Sigmoid colon (tissue), 7 donors: Measurements from ENCODE around the gene DCST1. TPM values are rescaled to one million over a fixed set of nuclear protein-coding genes. Genes with fewer than 3 reads are reported as not detected.
A peak's percentile ranks its signal among the peaks of the same experiment; 100 is the strongest.
"Not testable (repeated sequence)": the region's sequence is repeated elsewhere in the genome, so short reads cannot be mapped to it uniquely, and the experiment has no call there.

Source experiments
- DNase-seq: peaks from one replicate; pipeline ENCODE4 v3.0.0-alpha.2; 2019
- H3K27ac ChIP-seq, 4 donors: fragments of 200-600 bp; sonication (generic); one replicate each; pipeline ENCODE4 v1.5.1; 2016 to 2019; ENCODE audit warnings: mild to moderate bottlenecking in 1 of 4
- H3K27me3 ChIP-seq, 3 donors: fragments of 200-600 bp; sonication (generic); one replicate each; pipeline ENCODE4 v1.5.1; 2019; ENCODE audit warnings: mild to moderate bottlenecking in 1 of 3
- H3K36me3 ChIP-seq, 4 donors: fragments of 200-600 bp; sonication (generic); one replicate each; pipeline ENCODE4 v1.5.1; 2016 to 2019
- H3K4me1 ChIP-seq, 4 donors: fragments of 200-600 bp; sonication (generic); one replicate each; pipeline ENCODE4 v1.5.1; 2017 to 2019
- H3K4me3 ChIP-seq, 4 donors: fragments of 200-600 bp; sonication (generic); one replicate each; pipeline ENCODE4 v1.5.1; 2017 to 2019; ENCODE audit warnings: mild to moderate bottlenecking in 2 of 4, moderate library complexity in 1 of 4
- H3K9me3 ChIP-seq, 4 donors: fragments of 200-600 bp in 3 of 4; sonication (generic) in 3 of 4; one replicate each; pipeline versions ENCODE4 v1.5.1 to v1.6.1; 2013 to 2019
- EP300 ChIP-seq, 4 donors: sonication (generic); formaldehyde crosslinking; IDR thresholded peaks; one replicate each; pipeline ENCODE4 v1.6.1; 2017; ENCODE audit warnings: antibody characterized with exemption in 4 of 4
- POLR2A ChIP-seq, 2 donors: fragments of 450-650 bp; IDR thresholded peaks; one replicate each; pipeline ENCODE4 v1.6.1; 2016; ENCODE audit warnings: antibody characterized with exemption in 2 of 2, mild to moderate bottlenecking in 2 of 2, moderate library complexity in 2 of 2
- POLR2AphosphoS5 ChIP-seq, 4 donors: sonication (generic); formaldehyde crosslinking; IDR thresholded peaks; one replicate each; pipeline ENCODE4 v1.6.1; 2017; ENCODE audit warnings: antibody characterized with exemption in 4 of 4
- WGBS, 2 donors: extraction: QIAGEN DNeasy Blood & Tissue Kit; methylation state at CpG; one replicate each; pipeline ENCODE4 v1.1.7; 2013; 5-methylcytosine and 5-hydroxymethylcytosine counted together
- intact Hi-C: fragments of 100-400 bp; cut with DNase I; formaldehyde crosslinking; loops from one replicate; pipeline ENCODE4 v1.15.1; 2023
- polyA plus RNA-seq, 3 donors: library from polyadenylated mRNA; stranded (reverse); fragments of 200-250 nt; gene quantifications; one replicate each; pipeline ENCODE4 v1.2.3, GENCODE V29; 2013
- total RNA-seq, 4 donors: library from RNA; depleted of rRNA; stranded (reverse); fragments of >200 nt; gene quantifications; one replicate each; pipeline ENCODE4 v1.1.0, GENCODE V29; 2016
- TF ChIP-seq, protein P1 (sequence below), 4 experiments: fragments of 450-650 bp in 3 of 4; fragments of 200-600 bp in 1 of 4; IDR thresholded peaks; one replicate each; pipeline ENCODE4 v1.5.1; 2016 to 2019; ENCODE audit warnings: antibody characterized with exemption in 4 of 4, mild to moderate bottlenecking in 3 of 4, moderate library complexity in 2 of 4
- donor health status: healthy with polysubstance abuse.
- donor health status: Bipolar disorder and iron deficiency.
- donor health status: healthy.

Gene DCST1, protein sequence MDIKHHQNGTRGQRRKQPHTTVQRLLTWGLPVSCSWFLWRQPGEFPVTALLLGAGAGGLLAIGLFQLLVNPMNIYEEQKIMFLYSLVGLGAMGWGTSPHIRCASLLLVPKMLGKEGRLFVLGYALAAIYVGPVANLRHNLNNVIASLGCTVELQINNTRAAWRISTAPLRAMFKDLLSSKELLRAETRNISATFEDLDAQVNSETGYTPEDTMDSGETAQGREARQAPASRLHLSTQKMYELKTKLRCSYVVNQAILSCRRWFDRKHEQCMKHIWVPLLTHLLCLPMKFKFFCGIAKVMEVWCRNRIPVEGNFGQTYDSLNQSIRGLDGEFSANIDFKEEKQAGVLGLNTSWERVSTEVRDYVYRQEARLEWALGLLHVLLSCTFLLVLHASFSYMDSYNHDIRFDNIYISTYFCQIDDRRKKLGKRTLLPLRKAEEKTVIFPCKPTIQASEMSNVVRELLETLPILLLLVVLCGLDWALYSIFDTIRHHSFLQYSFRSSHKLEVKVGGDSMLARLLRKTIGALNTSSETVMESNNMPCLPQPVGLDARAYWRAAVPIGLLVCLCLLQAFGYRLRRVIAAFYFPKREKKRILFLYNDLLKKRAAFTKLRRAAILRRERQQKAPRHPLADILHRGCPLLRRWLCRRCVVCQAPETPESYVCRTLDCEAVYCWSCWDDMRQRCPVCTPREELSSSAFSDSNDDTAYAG
- total RNA-seq (under 1 TPM in 1 of 4 donors, not detected in 3; 0.16 TPM), polyA plus RNA-seq (under 1 TPM in 1 of 3 donors, not detected in 2; 0.09 TPM)

DNA sequence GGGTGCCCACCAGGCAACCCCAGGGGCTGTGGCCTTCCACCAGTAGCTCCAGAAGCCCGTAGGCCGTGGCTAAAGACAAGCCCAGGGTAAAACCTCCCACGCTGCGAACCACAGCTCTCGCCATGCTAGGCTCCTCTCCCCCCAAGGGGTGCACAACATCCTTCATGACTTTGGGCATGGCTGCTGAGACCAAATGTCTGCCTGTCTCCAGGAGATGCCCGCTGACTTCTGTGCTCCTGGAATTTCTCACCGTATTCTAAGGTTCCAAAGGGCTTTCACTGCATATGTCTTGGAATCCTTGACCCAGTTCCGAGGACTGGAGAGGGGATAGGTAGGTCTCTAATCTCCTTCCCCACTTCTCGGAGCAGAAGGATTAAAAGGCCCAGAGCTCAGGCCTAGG, at the start of gene DCST1, which contains the start of gene DCST2:
TSS of gene DCST1 (plus strand) at position 301 of the 400 bp plus-strand sequence. CDS start 213 bp downstream, outside the sequence.
TSS of gene DCST2 (minus strand) at position 258 of the 400 bp plus-strand sequence. CDS start at position 178, 80 bp downstream.
- WGBS, 2 donors: 95 to 96% methylated on average over 9 of the region's 9 CpGs
- no peak for DNase-seq
- H3K4me3 ChIP-seq: no peak within 1 kb of the TSS
- H3K27me3 ChIP-seq: no peaks in the 10 kb centered on the region
- TF ChIP-seq POLR2A (IDR thresholded peaks at IDR 0.05) (no peak), EP300 (IDR thresholded peaks at IDR 0.05) (no peak), POLR2AphosphoS5 (IDR thresholded peaks at IDR 0.05) (no peak)
- TF ChIP-seq, protein P1, sequence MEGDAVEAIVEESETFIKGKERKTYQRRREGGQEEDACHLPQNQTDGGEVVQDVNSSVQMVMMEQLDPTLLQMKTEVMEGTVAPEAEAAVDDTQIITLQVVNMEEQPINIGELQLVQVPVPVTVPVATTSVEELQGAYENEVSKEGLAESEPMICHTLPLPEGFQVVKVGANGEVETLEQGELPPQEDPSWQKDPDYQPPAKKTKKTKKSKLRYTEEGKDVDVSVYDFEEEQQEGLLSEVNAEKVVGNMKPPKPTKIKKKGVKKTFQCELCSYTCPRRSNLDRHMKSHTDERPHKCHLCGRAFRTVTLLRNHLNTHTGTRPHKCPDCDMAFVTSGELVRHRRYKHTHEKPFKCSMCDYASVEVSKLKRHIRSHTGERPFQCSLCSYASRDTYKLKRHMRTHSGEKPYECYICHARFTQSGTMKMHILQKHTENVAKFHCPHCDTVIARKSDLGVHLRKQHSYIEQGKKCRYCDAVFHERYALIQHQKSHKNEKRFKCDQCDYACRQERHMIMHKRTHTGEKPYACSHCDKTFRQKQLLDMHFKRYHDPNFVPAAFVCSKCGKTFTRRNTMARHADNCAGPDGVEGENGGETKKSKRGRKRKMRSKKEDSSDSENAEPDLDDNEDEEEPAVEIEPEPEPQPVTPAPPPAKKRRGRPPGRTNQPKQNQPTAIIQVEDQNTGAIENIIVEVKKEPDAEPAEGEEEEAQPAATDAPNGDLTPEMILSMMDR (IDR thresholded peaks at IDR 0.05): no peak
- H3K27ac ChIP-seq: no peak within 1 kb of the TSS
- no peaks in the 10 kb centered on the region for H3K9me3 ChIP-seq
- peaks cover 0 to under 1% (median 0%) of the 10 kb centered on the region in 4 donors for H3K4me1 ChIP-seq
- intact Hi-C loops: no loop called here
- no peaks in the 10 kb centered on the region for H3K36me3 ChIP-seq

DNA sequence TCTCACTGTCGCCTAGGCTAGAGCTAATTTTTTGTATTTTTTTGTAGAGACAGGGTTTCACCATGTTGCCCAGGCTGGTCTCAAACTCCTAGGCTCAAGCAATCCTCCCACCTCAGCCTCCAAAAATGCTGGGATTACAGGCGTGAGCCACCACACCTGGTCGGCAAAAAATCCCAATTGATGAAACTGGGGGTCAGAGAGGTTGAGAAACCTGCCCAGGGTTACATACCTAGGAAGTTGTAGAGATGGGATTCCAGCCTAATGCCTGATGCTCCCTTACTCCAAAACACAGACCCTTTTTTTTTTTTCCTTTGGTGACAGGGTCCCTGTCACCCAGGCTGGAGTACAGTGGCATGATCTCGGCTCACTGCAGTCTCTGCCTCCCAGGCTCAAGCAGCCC, 46.9 kb upstream of the DCST1 start:
- H3K4me1 ChIP-seq: peaks cover 0 to 23% (median 20%) of the 10 kb centered on the region in 4 donors
- DNase-seq, H3K27me3 ChIP-seq, intact Hi-C loops, H3K4me3 ChIP-seq, H3K27ac ChIP-seq, H3K9me3 ChIP-seq: not testable (repeated sequence)
- H3K36me3 ChIP-seq: peaks cover 14 to 46% (median 21%) of the 10 kb centered on the region in 4 donors
- 93 to 98% methylated on average over 4 of the region's 4 CpGs for WGBS, 2 donors

DNA sequence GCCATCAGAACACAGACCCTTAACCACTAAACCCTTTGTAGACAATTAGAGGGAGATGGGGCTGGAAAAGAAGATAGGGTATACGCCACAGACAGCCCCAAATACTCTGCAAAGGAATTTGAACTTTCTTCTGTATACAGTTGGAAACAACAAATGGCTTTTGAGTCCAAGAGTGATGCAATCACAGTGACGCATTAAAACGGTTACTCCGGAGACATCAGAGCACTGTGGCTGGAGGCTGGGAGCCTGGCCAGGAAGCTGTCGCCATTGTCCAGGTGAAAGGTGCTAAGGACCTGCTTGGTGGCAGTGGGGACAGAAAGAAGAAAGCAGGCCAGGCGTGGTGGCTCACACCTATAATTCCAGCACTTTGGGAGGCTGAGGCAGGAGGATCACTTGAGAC, 46.3 kb upstream of the DCST1 start:
- no peaks in the 10 kb centered on the region for H3K27me3 ChIP-seq
- peak; percentile 65 for DNase-seq
- intact Hi-C loops: no loop called here
- H3K27ac ChIP-seq: no peak overlapping the region
- H3K9me3 ChIP-seq: no peaks in the 10 kb centered on the region
- peaks cover 0 to 20% (median 17%) of the 10 kb centered on the region in 4 donors for H3K4me1 ChIP-seq
- H3K4me3 ChIP-seq: no peak overlapping the region
- peaks cover 14 to 48% (median 21%) of the 10 kb centered on the region in 4 donors for H3K36me3 ChIP-seq
- TF ChIP-seq POLR2AphosphoS5 (IDR thresholded peaks at IDR 0.05) (no peak), POLR2A (IDR thresholded peaks at IDR 0.05) (no peak), EP300 (IDR thresholded peaks at IDR 0.05) (no peak)
- TF ChIP-seq, protein P1 (IDR thresholded peaks at IDR 0.05): no peak
- 61 to 86% methylated on average over 6 of the region's 6 CpGs for WGBS, 2 donors

DNA sequence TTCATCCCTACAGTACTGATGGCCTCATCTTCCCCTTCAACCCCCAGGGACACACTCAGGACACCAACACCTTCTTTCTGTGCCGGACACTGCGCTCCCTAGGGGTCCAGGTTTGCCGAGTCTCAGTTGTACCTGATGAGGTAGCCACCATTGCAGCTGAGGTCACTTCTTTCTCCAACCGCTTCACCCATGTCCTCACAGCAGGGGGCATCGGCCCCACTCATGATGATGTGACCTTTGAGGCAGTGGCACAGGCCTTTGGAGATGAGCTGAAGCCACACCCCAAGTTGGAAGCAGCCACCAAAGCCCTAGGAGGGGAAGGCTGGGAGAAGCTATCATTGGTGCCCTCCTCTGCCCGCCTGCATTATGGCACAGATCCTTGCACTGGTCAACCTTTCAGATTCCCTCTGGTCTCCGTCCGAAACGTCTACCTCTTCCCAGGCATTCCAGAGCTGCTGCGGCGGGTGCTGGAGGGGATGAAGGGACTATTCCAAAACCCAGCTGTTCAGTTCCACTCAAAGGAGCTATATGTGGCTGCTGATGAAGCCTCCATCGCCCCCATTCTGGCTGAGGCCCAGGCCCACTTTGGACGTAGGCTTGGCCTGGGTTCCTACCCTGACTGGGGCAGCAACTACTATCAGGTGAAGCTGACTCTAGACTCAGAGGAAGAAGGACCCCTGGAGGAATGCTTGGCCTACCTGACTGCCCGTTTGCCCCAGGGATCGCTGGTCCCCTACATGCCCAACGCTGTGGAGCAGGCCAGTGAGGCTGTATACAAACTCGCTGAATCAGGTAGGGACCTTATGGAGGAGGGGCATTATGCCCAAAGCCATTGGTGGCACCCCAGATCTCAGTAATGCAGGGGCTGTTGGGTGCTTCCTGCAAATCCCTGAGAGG, 45.3 kb upstream of the DCST1 start:
- H3K9me3 ChIP-seq: no peaks in the 10 kb centered on the region
- intact Hi-C loops: no loop called here
- H3K27me3 ChIP-seq: no peaks in the 10 kb centered on the region
- DNase-seq: no peak
- H3K27ac ChIP-seq: no peak overlapping the region
- TF ChIP-seq EP300 (IDR thresholded peaks at IDR 0.05) (no peak), POLR2AphosphoS5 (IDR thresholded peaks at IDR 0.05) (no peak), POLR2A (IDR thresholded peaks at IDR 0.05) (no peak)
- TF ChIP-seq, protein P1 (IDR thresholded peaks at IDR 0.05): no peak
- 88 to 92% methylated on average over 17 of the region's 17 CpGs for WGBS, 2 donors
- peaks cover 0 to 15% (median 12%) of the 10 kb centered on the region in 4 donors for H3K4me1 ChIP-seq
- no peak overlapping the region for H3K4me3 ChIP-seq
- H3K36me3 ChIP-seq: peaks cover 14 to 56% (median 21%) of the 10 kb centered on the region in 4 donors
